ENCODE results near the gene PCBP3. TPM values are rescaled to one million over a fixed set of nuclear protein-coding genes. Genes with fewer than 3 reads are reported as not detected.
"Not testable (repeated sequence)": the region's sequence is repeated elsewhere in the genome, so short reads cannot be mapped to it uniquely, and the experiment has no call there.

The PCBP3 gene
- polyA plus RNA-seq, 1 donor = 0.89 TPM

GRCh38 chr21:45874716-45875415, 231.3 kb downstream of the PCBP3 start:
- no peak for DNase-seq (ENCODE audit: low read depth)

DNA sequence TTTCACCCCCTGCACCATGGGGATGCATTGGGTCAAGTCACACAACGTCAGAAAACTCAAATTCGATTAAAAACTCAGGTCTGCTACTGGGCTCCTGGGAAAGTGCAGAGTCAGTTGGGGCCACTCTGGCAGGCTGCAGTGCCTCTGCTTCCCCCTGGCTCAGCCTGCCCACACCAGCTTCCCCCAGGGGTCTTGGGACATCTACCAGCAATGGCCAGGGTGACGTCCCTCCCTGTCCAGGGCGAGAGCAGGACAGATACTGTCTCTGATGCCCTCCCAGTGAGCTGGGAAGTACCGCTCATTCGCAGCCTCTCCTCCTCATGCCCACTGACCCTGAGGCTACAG, 231.9 kb downstream of the PCBP3 start:
- DNase-seq (ENCODE audit: low read depth) = no peak

DNA sequence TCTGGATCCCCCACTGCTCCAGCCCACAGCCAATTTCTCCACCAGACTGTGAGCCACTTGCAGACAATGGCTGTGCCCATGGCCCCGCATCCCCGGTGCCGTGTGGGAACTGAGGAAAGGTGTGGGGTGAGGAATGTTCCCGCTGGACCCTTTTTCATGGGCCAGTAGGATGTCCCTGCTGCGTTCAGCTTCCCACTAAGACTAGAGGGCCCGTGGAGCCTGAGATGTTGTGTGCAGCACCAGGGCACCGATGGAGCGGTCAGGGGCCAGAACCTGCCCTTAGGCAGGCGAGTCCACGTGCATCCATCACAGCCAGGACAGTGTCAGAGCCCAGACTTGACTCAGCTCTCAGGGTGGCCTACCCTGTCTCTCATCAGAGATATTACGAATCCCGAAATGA, 232.4 kb downstream of the PCBP3 start:
- no peak for DNase-seq (ENCODE audit: low read depth)

- no peak for DNase-seq (ENCODE audit: low read depth)
Measured at GRCh38 chr21:45876381-45877170, 233.1 kb downstream of the PCBP3 start.

DNA sequence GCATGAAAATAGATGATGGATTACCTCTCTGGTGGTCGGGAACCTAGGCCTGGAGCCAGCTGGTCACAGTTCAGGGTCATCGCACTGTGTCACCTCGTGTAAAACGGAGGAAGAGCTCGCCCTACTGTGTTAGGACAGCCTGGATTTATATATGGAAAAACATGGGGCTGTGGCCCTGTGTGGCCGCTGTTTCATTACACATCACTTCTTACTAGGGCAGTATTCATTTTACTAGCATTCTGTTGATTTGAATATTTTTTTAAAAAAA, 233.6 kb downstream of the PCBP3 start:
- DNase-seq (ENCODE audit: low read depth) = no peak

GRCh38 chr21:45877821-45878469, 234.4 kb downstream of the PCBP3 start:
- no peak for DNase-seq (ENCODE audit: low read depth)

GRCh38 chr21:45880097-45881068, 236.9 kb downstream of the PCBP3 start:
- DNase-seq (ENCODE audit: low read depth) = no peak

- no peak for DNase-seq (ENCODE audit: low read depth)
Measured at GRCh38 chr21:45882645-45883044, 239.1 kb downstream of the PCBP3 start.

DNA sequence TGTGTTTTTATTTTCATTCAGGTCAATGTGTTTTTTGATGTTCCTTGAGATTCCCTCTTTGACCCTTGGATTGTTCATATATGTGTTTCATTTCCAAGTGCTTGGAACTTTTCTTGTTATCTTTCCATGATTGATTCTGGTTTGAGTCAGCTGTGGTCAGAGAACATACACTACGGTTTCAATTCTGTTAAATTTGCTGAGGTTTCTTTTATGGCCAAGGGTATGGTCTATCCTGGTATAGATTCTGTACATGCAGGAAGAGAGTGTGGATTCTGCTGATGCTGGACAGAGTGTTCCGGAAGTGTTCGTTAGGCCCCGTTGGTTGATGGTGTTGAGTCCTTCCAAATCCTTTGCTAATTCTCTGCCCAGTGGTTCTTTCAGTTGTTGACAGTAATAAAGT, 239.6 kb downstream of the PCBP3 start:
- no peak for DNase-seq (ENCODE audit: low read depth)

GRCh38 chr21:45885597-45885929, 242.0 kb downstream of the PCBP3 start:
- no peak for DNase-seq (ENCODE audit: low read depth)

GRCh38 chr21:45885930-45886601, 242.5 kb downstream of the PCBP3 start:
- not testable (repeated sequence) for DNase-seq (ENCODE audit: low read depth)

GRCh38 chr21:45886610-45887026, 243.1 kb downstream of the PCBP3 start:
- DNase-seq (ENCODE audit: low read depth) = no peak

- no peak for DNase-seq (ENCODE audit: low read depth)
Measured at GRCh38 chr21:45887120-45887611, 243.6 kb downstream of the PCBP3 start.

DNA sequence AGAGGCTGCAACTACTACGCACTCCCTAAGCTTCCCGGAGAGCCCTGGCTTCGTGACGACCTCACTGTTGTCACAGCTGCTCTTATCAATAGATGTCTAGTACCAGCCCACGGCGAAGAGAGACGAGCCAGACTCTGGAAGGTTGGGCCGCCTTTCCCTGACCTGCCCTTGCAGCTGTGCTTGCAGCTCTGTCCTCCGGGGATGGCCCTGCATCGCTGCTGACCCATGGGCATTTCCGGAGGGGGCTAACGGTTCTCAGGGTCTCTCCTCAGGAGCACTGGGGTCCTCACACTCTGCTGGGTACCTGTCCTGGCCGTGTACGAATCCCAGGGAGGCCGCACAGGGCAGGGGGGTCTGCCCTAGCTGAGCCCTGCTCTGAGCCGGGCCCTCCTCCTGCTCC, 244.3 kb downstream of the PCBP3 start:
- no peak for DNase-seq (ENCODE audit: low read depth)

DNA sequence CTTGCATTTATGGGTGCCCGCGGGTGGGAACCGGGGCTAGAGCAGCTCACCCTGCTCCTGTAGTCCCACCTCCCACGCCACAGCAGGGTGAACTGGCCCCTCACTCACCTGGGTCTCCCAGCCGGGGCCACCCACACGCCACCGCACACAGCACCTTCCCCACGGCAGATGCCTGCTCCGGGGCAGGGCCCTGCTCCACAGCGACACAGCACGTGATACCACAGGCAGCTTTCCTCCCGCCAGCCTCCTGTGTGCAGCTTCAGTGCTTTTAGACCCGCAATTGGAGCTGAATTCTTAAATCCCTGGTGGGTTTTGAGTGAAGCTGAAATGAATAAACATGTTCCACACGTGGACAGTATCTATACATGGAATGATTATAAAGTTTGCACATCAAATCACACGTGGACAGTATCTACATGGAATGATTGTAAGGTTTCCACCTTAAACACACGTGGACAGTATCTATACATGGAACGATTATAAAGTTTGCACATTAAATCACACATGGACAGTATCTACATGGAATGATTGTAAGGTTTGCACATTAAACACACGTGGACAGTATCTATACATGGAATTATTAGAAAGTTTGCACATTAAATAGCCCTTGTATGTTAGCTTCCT, 245.0 kb downstream of the PCBP3 start:
- DNase-seq (ENCODE audit: low read depth) = no peak

DNA sequence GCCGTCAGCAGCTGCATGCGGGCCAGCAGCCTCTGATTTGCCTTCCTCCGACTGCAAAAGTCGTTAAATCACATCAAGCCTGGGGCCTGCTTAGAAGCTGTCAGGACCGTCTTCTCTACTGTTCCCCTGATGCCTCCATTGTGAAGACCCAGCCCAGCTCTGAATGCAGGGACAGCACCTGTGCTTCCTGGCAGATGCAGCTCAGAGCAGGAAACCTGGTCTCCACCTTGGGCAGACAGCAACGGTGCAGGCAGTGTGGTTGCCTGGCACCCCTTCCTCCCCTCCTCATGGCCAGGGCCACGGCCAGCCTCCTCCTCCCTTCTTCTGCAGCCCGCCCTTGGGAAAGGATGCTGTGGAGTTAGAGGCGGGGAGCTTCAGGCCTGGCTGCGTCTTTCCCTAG, 245.7 kb downstream of the PCBP3 start:
- DNase-seq (ENCODE audit: low read depth) = no peak

GRCh38 chr21:45889961-45890360, 246.4 kb downstream of the PCBP3 start:
- no peak for DNase-seq (ENCODE audit: low read depth)

- DNase-seq (ENCODE audit: low read depth) = no peak
Measured at GRCh38 chr21:45891388-45892155, 248.0 kb downstream of the PCBP3 start.

- DNase-seq (ENCODE audit: low read depth) = no peak
Measured at GRCh38 chr21:45892156-45892915, 248.8 kb downstream of the PCBP3 start.

Measured in forelimb muscle (tissue), 1 donor.